Adrenal gland (tissue), 5 donors: ENCODE data around the gene FAXC.

Source experiments
- POLR2A ChIP-seq, 2 donors: fragments of 450-650 bp; IDR thresholded peaks; one replicate each; pipeline ENCODE4 v1.6.1; 2017; ENCODE audit warnings: antibody characterized with exemption in 2 of 2, mild to moderate bottlenecking in 2 of 2, moderate library complexity in 1 of 2
- TF ChIP-seq, protein P1 (sequence below), 6 experiments: fragments of 450-650 bp in 4 of 6; fragments of 200-600 bp in 2 of 6; sonication (generic) in 1 of 6; IDR thresholded peaks; 1 replicate in 5 of 6; 2 replicates in 1 of 6; pipeline versions ENCODE4 v1.5.1 to v1.8.0; 2016 to 2021; ENCODE audit warnings: antibody characterized with exemption in 6 of 6, mild to moderate bottlenecking in 2 of 6, moderate library complexity in 1 of 6
- donor health status: DM: no; HTN: no; CAD: no.

DNA sequence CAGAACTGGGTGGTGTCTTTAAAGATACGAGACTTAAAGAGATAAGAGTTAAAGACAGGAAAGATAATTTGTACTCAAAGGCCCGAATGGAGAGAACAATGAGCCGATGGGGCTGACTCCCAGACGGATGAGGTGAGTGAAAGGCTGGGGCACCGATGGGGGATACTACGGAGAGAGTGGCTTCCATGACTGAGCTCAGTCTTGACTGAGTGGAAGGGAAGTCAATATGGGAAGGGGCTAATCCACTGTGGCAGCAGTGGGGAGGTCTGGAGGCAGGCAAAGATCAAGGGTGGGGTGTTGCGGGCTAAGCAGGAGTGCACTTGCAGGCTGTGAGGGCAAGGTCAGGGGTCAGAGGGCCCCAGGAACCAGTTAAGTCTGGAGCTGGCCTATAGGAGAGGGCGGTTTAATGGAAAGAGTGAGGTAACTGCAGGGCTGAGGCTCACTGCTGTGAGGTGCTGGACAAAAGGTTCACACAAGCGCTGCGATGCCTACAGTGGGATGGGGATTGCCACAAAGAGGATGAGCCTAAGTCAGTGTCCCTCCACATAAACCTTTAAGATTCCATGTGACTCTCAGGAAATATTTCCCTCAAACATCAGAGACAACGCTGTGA is 42.1 kb downstream of the FAXC start:
- TF ChIP-seq, protein P1, sequence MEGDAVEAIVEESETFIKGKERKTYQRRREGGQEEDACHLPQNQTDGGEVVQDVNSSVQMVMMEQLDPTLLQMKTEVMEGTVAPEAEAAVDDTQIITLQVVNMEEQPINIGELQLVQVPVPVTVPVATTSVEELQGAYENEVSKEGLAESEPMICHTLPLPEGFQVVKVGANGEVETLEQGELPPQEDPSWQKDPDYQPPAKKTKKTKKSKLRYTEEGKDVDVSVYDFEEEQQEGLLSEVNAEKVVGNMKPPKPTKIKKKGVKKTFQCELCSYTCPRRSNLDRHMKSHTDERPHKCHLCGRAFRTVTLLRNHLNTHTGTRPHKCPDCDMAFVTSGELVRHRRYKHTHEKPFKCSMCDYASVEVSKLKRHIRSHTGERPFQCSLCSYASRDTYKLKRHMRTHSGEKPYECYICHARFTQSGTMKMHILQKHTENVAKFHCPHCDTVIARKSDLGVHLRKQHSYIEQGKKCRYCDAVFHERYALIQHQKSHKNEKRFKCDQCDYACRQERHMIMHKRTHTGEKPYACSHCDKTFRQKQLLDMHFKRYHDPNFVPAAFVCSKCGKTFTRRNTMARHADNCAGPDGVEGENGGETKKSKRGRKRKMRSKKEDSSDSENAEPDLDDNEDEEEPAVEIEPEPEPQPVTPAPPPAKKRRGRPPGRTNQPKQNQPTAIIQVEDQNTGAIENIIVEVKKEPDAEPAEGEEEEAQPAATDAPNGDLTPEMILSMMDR (IDR thresholded peaks at IDR 0.05): no peak
- TF ChIP-seq POLR2A (IDR thresholded peaks at IDR 0.05): no peak
